OCI-LY3 (cell line): ENCODE measurements around the gene PER1.

Source experiments
- CTCF ChIP-seq: fragments of 200-600, 300-600 bp; sonication (generic); IDR thresholded peaks from 2 replicates; pipeline ENCODE4 v1.5.1; 2014; ENCODE audit warnings: antibody characterized with exemption, low read length, low read depth
- EZH2phosphoT487 ChIP-seq: fragments of 200-600 bp; shearing (Covaris generic); IDR thresholded peaks from 2 replicates; pipeline ENCODE4 v1.6.1; 2018; ENCODE audit warnings: antibody characterized with exemption, mixed run types, low read depth

- TF ChIP-seq CTCF: no peak
- no peak for TF ChIP-seq EZH2phosphoT487
These were observed 5.6 kb downstream of the PER1 start for GRCh38 chr17:8146381-8147140.
